Effector CD8-positive, alpha-beta T cell (primary cell): ENCODE measurements around the gene FGF12.

ENCODE experiments used
- DNase-seq: peaks from one replicate; lab custom pipeline; 2025; lab: John Stamatoyannopoulos, UW

FGF12 gene

DNA sequence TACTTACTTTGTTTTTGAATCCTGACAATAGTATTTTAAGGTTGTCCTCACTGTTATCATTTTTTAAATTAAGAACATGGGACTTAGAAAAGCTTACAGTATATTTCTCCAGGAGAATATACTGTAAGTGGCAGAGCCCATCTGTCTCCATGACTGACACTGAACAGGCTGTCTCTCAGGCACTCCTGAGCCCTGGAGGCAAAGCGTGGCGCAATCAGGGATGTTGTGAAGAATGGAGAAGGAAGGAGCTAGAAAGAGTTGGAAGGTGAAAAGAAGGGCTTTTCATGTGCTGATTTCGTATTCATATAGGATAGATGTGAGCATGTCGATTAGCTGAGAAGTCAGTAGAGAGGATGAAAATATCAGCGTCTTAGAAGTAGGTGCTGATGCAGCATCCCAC, 41.5 kb downstream of the FGF12 start:
- DNase-seq: no peak

- no peak for DNase-seq
Observed at GRCh38 chr3:192684151-192684550, 43.2 kb downstream of the FGF12 start.

GRCh38 chr3:192675958-192676649, 51.2 kb downstream of the FGF12 start:
- DNase-seq: no peak

- no peak for DNase-seq
Observed at GRCh38 chr3:192655628-192656027, 71.7 kb downstream of the FGF12 start.

DNA sequence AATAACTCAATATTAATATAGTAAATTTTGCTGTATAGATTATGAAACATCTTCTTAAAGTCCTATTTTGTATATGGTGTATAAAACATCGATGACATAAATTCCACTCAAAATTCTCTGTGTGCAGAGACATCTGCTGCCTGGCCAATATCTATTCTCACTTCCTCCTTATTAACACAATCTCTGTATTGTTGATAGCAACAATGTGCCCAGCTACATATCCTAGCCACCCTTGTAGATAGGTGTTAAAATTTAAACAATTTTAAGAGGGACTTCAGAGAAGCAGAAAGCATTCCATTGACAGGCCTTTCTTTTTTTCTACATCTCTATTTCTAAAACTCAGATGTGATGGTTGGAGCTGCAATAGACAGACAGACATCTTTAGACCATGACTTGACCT, 72.3 kb downstream of the FGF12 start:
- DNase-seq: no peak

GRCh38 chr3:192653862-192654261, 73.5 kb downstream of the FGF12 start:
- DNase-seq: no peak

DNA sequence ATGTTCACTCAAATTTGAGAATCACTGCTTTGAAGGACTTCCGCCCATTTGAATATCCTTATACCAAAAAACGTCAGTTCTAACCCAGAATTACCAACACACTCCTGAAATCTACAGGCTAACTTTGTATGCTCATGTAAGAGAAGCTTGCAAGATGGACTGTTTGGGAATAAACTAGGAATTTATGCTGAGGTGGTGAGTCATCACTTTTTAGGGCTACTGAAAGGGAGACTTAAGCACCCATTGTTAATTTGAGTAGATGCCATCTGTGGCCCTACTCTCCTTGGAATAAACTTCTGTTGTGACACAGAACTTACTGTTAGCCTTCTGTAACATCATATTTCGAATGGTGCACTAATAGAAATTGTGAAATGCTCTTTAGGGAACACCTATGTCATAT, 74.6 kb downstream of the FGF12 start:
- no peak for DNase-seq

DNA sequence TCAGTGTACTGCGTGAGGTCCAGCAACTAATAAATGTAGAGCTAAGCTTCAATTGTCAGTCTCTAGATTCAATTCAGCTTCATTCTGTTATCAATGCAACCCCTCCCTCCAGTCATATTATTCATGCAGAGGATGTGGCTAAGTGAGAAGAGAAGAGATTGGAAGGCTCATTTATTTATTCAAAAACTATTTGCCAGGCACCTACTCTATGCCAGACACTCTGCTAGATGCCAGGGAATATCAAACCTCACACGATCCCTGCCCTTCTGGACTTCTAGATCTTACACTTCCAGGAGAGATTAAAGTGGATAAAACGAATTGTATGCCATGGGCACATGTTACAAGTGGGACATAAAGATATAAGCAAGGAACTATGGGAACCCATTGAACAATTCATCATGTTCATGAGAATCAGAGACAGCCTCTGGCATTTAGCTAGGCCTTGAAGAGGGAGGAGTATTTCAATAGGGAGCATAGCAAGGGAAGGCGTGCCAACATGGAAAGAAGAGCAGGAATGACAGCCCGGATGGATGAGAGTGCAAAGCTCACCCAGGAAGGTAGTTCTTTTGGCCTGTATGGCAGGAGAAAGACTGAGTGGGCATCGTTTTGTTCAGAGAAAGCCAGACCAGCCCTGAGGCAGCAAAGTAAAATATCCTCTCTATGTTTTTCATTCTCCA, 75.4 kb downstream of the FGF12 start:
- DNase-seq: no peak

DNA sequence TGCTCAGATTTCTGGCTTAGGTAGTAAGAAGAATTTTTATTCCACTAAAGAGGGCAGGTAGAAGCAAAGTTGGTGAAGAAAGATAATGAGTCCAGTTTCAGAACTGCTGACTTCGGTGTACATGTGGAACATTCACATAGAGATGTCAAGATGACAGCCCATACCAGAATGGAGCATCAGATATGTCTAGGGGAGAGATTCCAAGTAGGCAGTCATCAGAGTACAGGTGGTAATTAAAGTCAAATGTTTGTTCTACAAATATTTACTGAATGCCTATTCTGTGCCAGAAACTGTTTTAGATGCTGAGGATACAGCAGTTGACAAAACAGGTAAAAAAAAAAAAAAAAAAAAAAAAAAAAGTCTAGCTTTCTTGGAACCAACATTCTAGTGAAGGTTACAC, 81.9 kb downstream of the FGF12 start:
- DNase-seq: no peak

DNA sequence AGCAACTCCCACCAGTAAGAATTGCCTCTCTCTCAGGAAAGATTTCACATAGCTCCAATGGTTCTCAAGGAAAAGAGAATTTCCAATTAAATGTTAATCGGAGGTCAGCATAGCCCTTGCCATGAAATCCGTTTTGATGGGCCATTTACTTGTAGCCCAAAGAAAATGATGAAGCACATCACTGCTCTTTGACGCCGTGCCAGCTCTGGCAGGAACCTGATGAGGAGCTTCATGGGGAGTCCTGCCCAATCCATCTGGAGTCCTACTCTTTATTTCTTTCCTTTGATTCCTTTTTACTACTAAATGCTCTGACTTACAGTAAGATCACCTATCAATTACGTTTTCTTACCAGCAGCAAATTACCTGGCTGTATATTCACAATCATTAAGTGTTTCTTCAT, 84.7 kb downstream of the FGF12 start:
- no peak for DNase-seq

DNA sequence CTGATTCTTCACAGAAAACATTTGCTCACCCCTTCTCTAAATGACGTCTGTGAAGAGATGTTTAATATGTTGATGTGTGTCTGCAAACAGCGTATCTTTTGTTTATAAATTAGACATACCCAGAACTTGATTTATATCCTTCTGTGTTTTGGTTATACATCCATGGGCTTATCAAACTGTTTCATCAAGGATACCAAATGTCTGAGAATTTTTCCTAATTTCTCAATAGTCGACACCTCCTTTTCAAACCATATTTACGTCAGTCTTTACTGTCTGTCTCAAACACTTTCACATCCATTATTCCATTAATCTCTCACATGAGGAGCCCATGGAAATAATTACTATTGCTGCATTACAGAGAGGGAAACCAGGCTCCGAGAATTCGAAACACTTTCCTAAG, 85.4 kb downstream of the FGF12 start:
- no peak for DNase-seq

DNA sequence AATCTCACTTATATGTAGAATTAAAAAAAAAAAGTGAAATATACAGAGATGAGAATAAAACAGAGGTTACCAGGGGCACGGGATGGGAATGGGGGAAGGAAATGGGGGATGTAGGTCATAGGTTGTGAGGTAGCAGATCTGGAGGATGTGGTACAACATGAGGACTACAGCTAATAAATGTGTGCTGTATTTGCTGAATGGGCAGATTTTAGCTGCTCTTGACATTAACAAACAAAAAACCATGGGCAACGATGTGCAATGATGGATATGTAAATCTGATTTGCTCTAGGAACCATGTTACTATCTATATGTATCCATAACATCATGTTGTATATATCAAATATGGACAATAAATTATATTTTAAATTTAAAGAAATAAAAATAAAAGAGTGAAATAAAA, 87.4 kb downstream of the FGF12 start:
- no peak for DNase-seq

GRCh38 chr3:192637803-192638202, 89.5 kb downstream of the FGF12 start:
- DNase-seq: no peak

GRCh38 chr3:192636517-192637444, 90.6 kb downstream of the FGF12 start:
- no peak for DNase-seq

DNA sequence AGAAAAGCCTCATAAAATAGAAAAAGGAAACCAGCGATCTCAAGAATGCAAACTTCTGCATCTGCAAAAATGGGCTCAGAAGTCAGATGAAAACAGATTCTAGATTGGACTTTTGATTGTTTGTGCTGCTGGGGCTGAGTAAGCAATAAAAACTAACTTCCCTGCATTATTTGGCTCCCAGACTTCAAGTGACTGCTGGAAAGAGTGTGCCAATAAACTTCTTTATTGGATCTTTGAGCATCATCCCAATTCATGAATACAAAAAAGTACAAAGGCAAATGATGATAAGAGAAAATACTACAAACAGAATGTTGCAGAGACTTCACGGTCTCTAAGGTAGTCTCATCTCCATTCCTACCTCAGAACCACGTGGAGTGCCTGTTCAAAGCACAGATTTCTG, 97.9 kb downstream of the FGF12 start:
- DNase-seq: no peak

DNA sequence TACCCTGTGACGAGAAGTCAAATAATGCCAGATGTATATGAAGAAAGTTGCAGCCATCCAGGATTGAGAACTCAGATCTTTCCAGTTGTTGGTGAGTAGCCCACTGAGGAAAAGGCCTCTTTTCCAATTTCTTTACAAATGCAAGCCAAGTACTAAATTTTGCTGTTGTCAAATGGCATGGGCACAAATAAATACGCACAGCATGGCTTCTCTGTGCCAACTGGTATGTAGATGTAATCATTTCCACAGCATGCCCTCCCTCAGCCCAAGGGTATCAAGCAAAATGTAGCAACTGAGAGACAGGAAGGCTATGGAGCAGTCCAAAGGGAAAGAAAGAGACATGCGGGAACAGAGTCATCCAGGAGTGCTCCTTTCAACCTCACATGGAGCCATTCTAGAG, 105.4 kb downstream of the FGF12 start:
- DNase-seq: no peak

GRCh38 chr3:192620275-192620674, 107.1 kb downstream of the FGF12 start:
- no peak for DNase-seq

GRCh38 chr3:192611411-192611810, 115.9 kb downstream of the FGF12 start:
- DNase-seq: no peak

- DNase-seq: no peak
Observed at GRCh38 chr3:192608726-192609600, 118.4 kb downstream of the FGF12 start.

DNA sequence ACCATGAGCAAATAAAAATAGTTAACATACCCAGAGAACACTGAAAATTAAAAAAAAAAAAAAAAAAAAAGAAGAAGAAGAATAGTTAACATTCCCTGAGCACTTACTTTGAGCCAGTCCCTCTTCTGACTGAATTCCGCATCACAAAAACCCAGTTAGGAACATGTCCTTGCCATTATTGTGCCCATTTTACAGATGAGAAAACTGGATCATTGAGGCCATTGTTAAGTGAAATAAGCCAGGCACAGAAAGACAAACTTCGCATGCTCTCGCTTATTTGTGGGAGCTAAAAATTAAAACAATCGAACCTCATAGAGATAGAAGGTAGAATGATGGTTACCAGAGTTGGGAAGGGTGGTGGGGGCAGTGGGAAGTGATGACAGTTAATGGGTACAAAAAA, 119.5 kb downstream of the FGF12 start:
- no peak for DNase-seq

GRCh38 chr3:192597913-192598312, 129.4 kb downstream of the FGF12 start:
- DNase-seq: no peak

DNA sequence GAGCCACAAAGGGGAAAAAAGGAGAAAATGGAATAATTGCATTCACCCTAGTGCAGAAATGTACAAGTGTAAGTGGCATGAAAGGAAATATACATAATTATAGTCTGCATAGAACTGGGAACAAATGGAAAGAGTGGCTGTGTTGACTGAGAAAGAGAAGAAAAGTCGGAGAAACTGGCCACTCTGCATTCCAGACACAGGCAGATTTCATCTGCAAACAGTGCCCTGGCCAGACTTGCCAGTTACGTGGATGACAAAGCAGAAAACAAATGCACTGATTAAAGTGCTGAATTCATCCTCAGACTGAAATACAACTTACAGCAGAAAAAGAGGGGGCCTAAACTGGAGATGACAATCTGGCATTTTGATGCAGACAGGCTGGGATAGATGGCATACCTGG, 129.8 kb downstream of the FGF12 start:
- DNase-seq: no peak
